Psoas muscle (tissue), 8 donors: ENCODE results near the gene PYGM. TPM values are rescaled to one million over a fixed set of nuclear protein-coding genes. Genes with fewer than 3 reads are reported as not detected.

ENCODE experiments used
- ATAC-seq, 4 donors: fragments of 200-7000 bp; cut with Tn5 transposase; one replicate each; pipeline ENCODE4 v1.9.1; 2020; ENCODE audit warnings: moderate library complexity in 3 of 4, mild to moderate bottlenecking in 2 of 4
- DNase-seq, 2 donors: peaks; one replicate each; pipeline ENCODE4 v3.0.0-alpha.2; 2020
- H3K27ac ChIP-seq: fragments of 200-600 bp; one replicate; pipeline ENCODE4 v1.8.0; 2022
- H3K27me3 ChIP-seq, 3 donors: fragments of 200-600 bp in 1 of 3; one replicate each; pipeline versions ENCODE4 v1.6.1 to v1.8.0; 2013 to 2022; ENCODE audit warnings: low read length in 2 of 3, mild to moderate bottlenecking in 2 of 3, moderate library complexity in 1 of 3; ENCODE audit not compliant: insufficient read depth in 3 of 3
- H3K36me3 ChIP-seq, 2 donors: fragments of 200-600 bp in 1 of 2; one replicate each; pipeline versions ENCODE4 v1.6.1 to v1.8.0; 2013 to 2022; ENCODE audit warnings: low read depth in 1 of 2, mild to moderate bottlenecking in 1 of 2, moderate library complexity in 1 of 2; ENCODE audit not compliant: insufficient read depth in 1 of 2
- H3K4me1 ChIP-seq: fragments of 200-600 bp; one replicate; pipeline ENCODE4 v1.8.0; 2022
- H3K4me3 ChIP-seq: fragments of 200-600 bp; one replicate; pipeline ENCODE4 v1.8.0; 2022; ENCODE audit warnings: mild to moderate bottlenecking
- H3K9me3 ChIP-seq: fragments of 200-600 bp; one replicate; pipeline ENCODE4 v1.8.0; 2022
- WGBS, 3 donors: extraction: QIAGEN DNeasy Blood & Tissue Kit; methylation state at CpG; one replicate each; pipeline versions ENCODE4 v1.1.6 to v1.1.7; 2013; 5-methylcytosine and 5-hydroxymethylcytosine counted together
- intact Hi-C, 2 donors: fragments of 100-400 bp; cut with DNase I; formaldehyde crosslinking; loops; one replicate each; pipeline versions ENCODE4 v1.11.0 to v1.14.2; 2022
- polyA plus RNA-seq, 3 donors: library from polyadenylated mRNA; stranded (reverse); fragments of 200-250 nt; gene quantifications; one replicate each; pipeline ENCODE4 v1.2.3, GENCODE V29; 2013
- total RNA-seq, 4 donors: library from RNA; stranded (reverse); fragmentation: NEBNext Ultra II Directional in 2 of 4; extraction: Animal tissue kit (Norgen Biotek cat#: 25700) in 2 of 4; gene quantifications; one replicate each; pipeline versions ENCODE4 v1.2.1 to v1.2.4, GENCODE V29; 2021 to 2023
- TF ChIP-seq, protein P1 (sequence below): fragments of 200-600 bp; IDR thresholded peaks from one replicate; pipeline ENCODE4 v1.8.0; 2022; ENCODE audit warnings: antibody characterized with exemption
- donor health status: healthy with polysubstance abuse.
- donor health status: DM: no; HTN: no; CAD: no; lungs with moderate emphysema.
- donor health status: Bipolar disorder and iron deficiency.
- donor health status: healthy.
- donor health status: DM: yes; HTN: yes; CAD: no.
- donor health status: DM: no; HTN: no; CAD: no.
- donor health status: DM: no; HTN: no; CAD: no.
- donor health status: DM: yes; HTN: yes; CAD: no.

The PYGM gene
- total and polyA plus RNA-seq, 7 donors, result 511 to 2,203 (median 1,729) TPM

DNA sequence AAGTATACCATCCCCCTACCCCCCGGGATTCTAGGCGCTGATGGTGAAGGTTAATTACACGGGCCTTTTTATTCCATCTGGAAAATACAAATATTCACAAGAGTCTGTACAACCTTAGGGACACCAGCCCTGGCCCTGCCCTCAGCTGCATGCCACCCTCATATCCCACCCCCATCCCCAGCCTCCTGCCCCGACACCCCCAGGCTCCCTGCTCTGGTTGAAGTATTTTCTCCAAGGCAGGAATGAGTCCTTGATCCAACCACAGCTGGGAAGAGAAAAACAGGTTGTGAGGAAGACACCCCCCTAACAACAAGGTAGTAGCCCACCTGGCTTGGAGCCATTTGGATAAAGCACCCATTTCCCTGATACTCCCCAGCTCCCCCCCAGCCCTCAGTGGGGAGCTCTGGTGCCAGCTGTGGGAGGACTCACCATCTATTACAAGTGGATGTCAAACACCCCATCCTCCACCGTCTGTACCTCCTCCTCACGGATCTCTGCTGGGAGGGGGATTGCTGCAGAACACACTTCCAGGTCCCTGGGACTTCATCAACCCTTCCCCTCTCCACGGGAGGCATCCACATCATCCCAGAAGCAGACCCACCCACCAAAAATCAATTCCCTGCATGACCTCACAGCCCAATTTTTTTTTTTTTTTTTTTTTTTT, 32.8 kb downstream of the PYGM start:
- H3K4me1 ChIP-seq, result peaks cover 5% of the 10 kb centered on the region
- TF ChIP-seq, protein P1, sequence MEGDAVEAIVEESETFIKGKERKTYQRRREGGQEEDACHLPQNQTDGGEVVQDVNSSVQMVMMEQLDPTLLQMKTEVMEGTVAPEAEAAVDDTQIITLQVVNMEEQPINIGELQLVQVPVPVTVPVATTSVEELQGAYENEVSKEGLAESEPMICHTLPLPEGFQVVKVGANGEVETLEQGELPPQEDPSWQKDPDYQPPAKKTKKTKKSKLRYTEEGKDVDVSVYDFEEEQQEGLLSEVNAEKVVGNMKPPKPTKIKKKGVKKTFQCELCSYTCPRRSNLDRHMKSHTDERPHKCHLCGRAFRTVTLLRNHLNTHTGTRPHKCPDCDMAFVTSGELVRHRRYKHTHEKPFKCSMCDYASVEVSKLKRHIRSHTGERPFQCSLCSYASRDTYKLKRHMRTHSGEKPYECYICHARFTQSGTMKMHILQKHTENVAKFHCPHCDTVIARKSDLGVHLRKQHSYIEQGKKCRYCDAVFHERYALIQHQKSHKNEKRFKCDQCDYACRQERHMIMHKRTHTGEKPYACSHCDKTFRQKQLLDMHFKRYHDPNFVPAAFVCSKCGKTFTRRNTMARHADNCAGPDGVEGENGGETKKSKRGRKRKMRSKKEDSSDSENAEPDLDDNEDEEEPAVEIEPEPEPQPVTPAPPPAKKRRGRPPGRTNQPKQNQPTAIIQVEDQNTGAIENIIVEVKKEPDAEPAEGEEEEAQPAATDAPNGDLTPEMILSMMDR, result no peak
- H3K27ac ChIP-seq, result no peak overlapping the region
- intact Hi-C loops, result loop anchor here in 1 of 2 donors (10.0 kb wide), 1 partner anchor 282 kb away; no protein-coding TSS in a partner anchor
- ATAC-seq, result no peak
- H3K9me3 ChIP-seq, result no peaks in the 10 kb centered on the region
- no peak overlapping the region for H3K4me3 ChIP-seq
- no peak for DNase-seq
- peaks cover 0 to 4% of the 10 kb centered on the region in 2 donors for H3K36me3 ChIP-seq
- 75 to 81% (median 79%) methylated on average over 7 of the region's 7 CpGs for WGBS, 3 donors
- peaks cover 0 to 5% (median 0%) of the 10 kb centered on the region in 3 donors for H3K27me3 ChIP-seq

DNA sequence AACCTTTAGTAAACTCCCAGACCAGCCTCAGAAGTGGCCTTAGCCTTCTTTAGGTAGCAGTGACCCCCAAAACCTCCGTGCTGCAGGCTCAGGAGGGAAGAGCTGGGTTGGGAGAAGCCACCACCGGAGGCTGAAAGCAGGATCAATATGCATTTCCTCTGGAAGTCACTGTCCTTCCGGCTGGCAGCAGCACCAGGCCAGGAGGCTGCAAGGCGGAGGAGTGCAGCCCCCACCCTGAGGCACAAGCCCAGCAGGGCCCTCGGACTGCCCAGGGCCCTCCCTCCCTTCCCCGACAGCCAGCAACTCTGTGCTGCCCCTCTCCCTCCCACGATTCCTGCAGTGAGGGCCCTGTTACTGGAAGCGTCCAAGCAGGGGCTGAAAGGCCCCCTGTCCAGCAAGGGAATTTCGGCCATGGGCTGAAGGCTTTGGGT, 33.5 kb downstream of the PYGM start:
- ATAC-seq (no peak), DNase-seq (no peak)
- TF ChIP-seq, protein P1, result no peak
- H3K27ac ChIP-seq, result no peak overlapping the region
- peaks cover 0 to 5% (median 0%) of the 10 kb centered on the region in 3 donors for H3K27me3 ChIP-seq
- intact Hi-C loops, result loop anchor here in 1 of 2 donors (10.0 kb wide), 1 partner anchor 281 kb away; no protein-coding TSS in a partner anchor
- H3K9me3 ChIP-seq, result no peaks in the 10 kb centered on the region
- H3K4me1 ChIP-seq, result peaks cover 5% of the 10 kb centered on the region
- no peaks in the 10 kb centered on the region for H3K36me3 ChIP-seq
- H3K4me3 ChIP-seq, result no peak overlapping the region
- WGBS, 3 donors, result 50 to 58% (median 54%) methylated on average over 8 to 9 of the region's 9 CpGs

DNA sequence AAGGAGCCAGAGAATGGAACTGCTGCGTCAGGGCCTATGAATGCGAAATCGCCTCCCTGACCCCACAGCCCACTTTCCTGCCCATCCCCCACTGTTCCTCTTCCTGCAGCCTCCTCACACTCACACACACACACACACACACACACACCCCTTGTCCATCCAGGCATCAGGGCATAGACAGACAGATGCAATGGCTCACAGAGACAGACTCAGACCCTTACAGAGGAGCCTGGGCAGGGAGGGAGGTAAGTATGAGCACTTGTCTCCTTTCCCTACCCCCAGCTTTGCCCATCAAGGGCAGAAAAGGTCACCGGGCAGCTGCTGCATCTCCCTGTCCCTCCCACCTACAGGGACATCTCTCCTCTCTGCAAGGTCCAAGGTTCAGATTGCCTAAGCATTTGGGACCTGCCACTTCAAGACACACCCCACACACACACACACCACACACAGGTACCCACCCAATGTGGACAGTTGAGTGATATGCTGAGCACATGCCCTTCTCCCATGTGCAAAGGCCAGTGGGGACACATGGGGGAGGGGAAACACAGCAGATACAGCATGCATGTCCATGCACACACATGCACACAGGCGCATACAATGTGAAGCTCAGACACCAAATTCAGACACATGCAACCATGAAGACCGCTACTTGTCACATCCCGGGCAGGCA, 34.8 kb downstream of the PYGM start:
- Histone ChIP-seq H3K9me3 (no peaks in the 10 kb centered on the region), H3K4me1 (peaks cover 5% of the 10 kb centered on the region), H3K4me3 (no peak overlapping the region), H3K36me3 (no peaks in the 10 kb centered on the region), H3K27ac (no peak overlapping the region), H3K27me3 (peaks cover 0 to 10% (median 5%) of the 10 kb centered on the region in 3 donors)
- WGBS, 3 donors, result 71 to 86% (median 83%) methylated on average over 7 of the region's 7 CpGs
- intact Hi-C loops, result loop anchor here (5.0 to 10.0 kb wide), 3 partner anchors 38 to 280 kb away; no protein-coding TSS in a partner anchor
- DNase-seq (no peak), ATAC-seq (no peak)
- TF ChIP-seq, protein P1, result no peak

DNA sequence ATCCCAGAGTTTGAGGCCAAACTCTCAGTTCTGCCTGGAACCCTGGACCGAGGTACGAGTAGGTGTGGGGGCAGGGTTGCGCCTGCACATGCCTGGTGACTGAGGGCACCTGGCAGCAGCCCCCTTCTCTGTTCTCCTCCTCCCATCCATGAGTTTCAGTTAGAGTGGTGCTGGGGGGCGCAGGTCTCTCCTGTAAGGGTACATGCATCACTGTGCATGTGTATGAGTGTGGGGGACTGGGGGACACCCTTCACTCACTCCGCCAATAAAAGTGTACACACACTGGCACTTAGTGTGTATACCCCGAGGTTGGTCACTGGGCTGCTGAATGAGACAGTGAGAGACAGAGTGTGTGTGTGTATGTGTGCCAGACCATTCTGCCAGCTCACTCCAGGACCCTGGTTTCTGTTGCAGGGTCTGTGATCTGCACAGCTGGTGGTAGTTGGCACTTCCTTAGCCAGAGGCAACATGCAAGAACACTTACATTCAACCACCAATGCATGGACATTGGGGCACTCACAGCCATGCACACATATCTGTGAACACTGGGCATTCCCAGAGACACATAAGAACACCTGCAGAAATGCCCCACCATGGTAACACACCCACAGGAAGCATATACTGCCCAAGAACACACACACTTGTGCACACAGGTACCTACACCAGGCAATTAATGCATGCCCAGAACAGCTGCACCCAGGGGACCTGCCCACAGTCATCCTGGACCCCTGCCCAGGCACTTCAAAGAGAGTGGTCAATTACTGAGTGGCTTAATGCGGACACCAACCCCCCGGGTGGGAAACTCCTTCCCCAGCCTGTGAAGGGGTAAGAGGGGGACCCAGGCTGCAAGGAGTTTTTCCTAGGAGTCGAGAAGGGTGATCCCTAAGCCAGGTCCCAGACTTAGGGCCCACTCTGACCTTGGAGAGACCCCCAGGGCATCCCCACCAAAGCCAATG, 35.6 kb downstream of the PYGM start:
- Histone ChIP-seq H3K4me3 (no peak overlapping the region), H3K27me3 (peaks cover 0 to 12% (median 10%) of the 10 kb centered on the region in 3 donors), H3K27ac (no peak overlapping the region), H3K36me3 (no peaks in the 10 kb centered on the region), H3K4me1 (peaks cover 5% of the 10 kb centered on the region), H3K9me3 (no peaks in the 10 kb centered on the region)
- intact Hi-C loops, result loop anchor here (2.0 to 10.0 kb wide), 4 partner anchors 37 to 279 kb away; no protein-coding TSS in a partner anchor
- WGBS, 3 donors, result 62 to 65% (median 63%) methylated on average over 9 of the region's 9 CpGs
- DNase-seq, result no peak
- no peak for ATAC-seq
- TF ChIP-seq, protein P1, result no peak
